SIG-M5 (cell line): ENCODE results near the gene GALNT14.

Experiments
- DNase-seq: peaks from one replicate; lab custom pipeline; 2025; lab: John Stamatoyannopoulos, UW

Gene GALNT14

DNA sequence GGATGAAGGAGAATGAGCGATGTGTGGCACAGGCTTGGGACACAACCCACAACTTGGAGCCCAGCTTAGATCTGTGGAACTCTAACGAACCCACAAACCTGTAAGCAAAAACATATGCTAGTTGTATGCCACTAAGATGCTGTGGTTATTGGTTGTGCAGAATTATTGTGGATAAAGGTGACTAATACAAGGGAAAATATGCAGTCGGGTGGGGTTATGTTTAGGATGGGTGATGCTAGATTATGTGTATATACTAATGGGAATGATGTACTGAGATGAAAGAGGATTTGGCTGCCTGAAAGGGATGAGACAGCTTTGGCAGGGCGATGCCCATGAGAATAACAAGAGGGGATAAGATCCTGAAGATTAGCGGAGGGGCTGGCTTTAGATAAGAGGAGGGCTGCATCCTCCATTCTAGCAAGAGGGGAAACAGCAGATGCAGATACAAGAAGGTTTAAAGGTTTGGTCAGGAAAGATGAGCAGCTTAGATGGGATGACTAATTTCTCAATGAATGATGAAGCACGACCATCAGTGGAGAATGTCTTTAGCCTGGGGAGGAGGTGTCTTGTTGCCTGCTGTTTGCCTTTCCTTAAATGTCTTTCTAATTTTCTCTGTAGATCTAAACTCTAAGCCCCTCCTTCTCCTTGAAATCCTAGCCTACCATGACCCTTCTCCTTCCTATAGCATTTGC lies 49.6 kb downstream of the GALNT14 start:
- DNase-seq = no peak

DNA sequence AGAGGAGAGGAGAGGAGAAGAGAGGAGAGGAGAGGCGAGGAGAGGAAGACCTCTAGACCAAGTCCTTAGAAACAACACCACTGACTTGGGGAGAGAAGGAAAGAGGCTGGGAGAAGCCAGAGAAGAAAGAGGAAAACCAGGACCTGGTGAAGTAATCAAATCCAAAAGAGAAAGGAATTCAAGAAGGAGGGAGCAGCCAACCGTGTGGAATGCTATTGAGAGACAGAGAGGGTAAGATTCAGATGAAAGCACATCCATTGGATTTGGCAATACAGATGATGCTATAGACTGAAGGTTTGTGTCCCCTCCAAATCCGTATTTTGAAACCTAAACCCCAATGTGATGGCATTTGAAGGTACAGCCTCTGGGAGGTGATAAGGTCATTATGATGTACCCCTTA lies 50.7 kb downstream of the GALNT14 start:
- DNase-seq = no peak

DNA sequence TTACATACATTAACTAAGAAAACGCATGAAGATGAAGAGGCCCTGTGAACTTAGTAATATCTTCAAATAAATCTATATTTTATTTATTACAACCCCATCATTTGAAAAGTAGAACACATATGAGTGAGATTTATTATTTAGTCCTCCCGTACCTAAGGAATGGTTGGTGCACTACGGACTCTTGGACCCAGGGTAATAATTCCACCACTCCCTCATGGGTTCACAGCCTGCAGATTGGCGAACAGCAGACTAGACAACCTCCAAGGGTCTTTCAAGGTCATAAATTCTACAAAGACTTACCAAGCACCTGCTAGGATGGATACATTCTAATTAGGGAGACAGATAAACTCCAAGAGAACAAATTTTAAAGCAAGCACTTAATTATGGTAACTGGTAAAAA lies 51.6 kb downstream of the GALNT14 start:
- DNase-seq = no peak

- no peak for DNase-seq
Measured at GRCh38 chr2:31083234-31083993, 54.8 kb downstream of the GALNT14 start.

- no peak for DNase-seq
Measured at GRCh38 chr2:31082002-31082401, 56.2 kb downstream of the GALNT14 start.

GRCh38 chr2:31081492-31081891 lies 56.7 kb downstream of the GALNT14 start:
- DNase-seq = no peak

DNA sequence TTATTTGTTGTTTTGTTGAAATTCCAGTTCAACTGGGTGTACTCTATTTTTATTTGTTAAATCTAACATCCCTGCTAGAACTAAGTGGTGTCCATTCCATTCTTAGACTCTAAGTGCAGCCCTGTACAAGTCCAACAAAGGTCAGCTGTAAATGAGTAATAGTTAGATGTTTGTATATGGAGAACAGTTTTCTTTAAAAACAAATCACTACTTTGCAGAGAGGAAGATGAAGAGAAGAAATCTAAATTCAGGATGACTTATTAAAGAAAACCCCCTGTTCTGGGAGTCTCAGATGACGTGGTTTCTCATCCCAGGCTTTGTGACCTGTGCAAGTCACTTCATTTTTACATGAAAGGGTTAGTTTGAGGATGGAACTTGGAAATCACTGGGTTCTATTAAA lies 57.9 kb downstream of the GALNT14 start:
- DNase-seq = no peak

DNA sequence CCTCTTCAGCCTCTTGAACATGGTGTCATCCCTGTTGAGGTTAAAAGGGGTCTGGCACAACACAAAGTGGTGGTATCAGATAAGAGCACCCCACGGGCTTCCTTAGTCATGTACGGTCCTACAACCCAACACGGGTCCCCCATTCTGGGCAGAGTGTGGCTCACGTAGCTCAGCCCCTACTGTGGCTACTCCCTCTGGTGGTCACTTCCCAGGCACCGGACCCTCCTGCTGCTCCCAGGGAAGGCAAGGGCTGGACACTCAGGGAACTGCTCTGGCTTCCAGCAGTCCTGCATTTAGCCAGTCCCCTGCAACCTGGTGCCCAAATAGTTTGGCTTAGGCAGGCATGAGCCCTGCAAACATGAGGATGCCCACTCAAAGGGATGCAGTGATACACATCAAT lies 58.6 kb downstream of the GALNT14 start:
- no peak for DNase-seq

DNA sequence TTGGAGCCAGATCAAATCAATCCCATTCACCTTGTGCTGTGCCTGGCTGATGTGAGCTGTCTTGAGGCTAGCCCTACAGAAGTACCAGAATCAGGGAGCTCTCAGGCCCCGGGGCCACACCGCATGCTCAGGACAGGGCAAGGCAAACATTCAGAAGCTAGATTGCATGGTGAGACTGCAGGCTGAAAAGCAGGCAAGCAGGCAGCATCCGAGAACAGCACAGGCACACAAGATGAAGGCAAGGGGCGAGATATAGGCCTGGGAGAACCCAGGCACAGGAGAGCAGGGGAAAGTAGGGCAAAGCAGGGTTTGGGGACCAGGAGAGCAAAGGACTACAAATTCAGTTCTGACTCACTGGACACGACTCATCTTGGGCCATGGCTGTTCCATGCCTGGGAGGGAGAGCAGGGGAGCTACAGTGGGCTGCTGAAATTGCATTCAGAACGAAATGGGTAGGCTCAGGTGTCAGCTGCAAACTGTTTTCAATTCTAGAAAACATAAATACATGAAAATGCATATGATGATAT lies 59.6 kb downstream of the GALNT14 start:
- DNase-seq = no peak

GRCh38 chr2:31078011-31078410 lies 60.2 kb downstream of the GALNT14 start:
- no peak for DNase-seq

DNA sequence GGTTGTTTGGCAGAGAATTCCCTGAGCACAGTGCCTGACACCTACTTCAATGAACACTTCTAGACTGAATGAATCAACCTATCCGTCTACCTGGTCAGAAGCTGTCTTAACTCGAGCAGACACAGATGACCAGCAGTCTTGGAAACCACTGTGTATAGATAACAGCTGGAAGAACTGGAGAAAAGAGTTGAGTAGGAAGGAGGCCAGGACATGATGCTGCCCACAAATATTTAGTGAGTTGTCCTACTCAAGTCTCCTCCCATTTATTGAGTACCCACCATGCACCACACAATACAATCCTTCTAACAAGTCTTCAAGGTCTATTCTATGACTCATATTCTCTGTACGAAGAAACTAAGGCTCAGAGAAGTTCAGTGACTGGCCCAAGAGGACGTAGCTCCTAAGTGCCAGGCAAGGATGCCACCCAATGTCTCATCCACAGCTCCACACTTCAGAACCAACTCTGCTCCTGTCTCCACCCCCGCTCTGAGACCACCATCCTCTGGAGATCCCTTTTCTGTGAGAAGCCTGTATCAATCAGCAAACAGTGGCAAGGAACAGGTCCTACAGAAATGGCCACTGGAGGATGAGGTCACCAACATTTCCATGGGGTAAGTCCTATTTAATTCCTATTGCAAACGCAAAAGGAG lies 62.2 kb downstream of the GALNT14 start:
- no peak for DNase-seq

- DNase-seq = no peak
Measured at GRCh38 chr2:31075431-31075830, 62.8 kb downstream of the GALNT14 start.

DNA sequence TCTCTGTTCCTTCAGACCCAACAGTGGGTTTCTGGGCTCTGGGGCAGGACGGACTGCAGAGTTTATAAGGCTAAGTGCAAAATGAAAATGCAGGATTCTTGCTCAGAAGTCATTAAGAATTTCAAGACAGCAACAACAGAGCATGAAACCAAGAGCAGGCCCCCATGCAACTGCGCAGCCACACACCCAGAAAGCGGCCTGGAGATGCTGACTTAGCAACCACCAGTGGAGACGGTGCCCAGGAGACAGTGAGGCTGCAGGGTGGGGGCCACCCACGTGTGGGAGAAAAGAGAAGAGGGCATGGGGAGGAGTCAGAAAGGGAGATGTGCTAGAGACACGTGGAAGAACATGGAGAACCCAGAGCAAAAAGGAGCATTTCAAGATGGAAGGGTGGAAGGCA lies 66.5 kb downstream of the GALNT14 start:
- no peak for DNase-seq

DNA sequence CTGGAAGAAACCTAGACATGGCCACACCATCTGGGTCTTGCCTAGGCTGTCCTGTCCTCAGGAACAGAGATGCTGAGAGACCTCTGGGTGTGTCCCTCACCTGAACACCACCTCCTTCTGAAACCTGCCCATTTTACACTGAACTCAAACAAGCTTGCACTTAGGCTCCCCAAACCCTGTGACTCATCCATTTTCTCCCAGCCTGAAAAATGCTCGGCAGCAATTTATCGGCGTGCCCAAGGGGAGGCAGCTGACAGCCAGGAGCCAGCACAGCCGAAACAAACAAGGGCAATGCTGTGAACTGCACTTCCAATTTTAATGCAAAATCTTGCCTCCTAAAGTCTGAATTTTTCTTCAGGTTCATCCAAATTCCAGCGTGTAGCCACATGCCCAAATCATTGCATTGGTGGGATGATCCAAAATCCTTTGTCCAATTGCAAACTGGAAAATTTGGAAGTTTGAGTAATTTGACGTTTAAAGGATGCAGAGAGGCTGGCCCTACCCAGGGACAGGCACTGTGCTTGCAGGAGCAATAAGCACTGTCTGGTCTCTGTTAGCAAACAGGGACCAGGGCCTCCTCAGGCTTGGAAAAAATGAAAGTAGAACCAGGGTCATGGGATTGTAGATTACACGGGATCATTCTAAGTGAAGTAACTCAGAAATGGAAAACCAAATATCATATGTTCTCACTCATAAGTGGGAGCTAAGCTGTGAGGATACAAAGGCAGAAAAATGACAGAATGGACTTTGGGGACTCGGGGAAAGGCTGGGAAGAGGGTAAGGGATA lies 67.7 kb downstream of the GALNT14 start:
- DNase-seq = no peak

DNA sequence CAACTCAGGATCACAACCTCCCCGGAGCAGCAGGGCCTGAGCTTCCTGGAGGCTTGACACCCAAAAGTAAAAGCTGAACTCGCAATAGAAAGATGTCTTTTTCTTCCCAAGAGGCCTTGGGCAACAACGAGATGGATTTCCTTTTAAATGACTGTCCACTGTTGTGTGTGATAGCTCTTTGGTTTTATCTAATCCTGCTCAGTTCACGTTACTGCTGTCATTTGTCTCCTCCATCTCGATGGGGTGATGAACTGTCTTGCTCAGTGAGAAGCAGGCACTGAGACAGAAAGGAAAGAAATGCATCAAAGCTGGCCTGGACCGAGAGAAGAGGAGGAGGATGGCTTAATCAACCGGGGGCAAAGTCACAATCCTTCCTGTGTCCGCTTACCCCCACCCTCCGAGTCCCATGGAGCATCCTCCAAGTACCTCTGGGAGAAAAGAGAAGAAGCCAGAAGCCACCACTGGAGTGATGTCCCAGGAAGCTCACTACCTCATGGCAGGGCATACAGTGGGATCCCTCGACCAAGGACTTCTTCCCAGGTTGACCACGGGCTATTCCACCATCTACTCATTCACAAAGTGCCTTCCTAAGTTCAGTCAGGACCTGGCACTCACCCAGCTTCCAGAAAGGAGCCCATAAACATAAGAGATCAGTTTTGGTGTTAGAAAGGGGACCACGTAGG lies 68.5 kb downstream of the GALNT14 start:
- DNase-seq = no peak

GRCh38 chr2:31067259-31067658 lies 71.0 kb downstream of the GALNT14 start:
- DNase-seq = no peak

GRCh38 chr2:31066551-31066950 lies 71.7 kb downstream of the GALNT14 start:
- no peak for DNase-seq

- no peak for DNase-seq
Measured at GRCh38 chr2:31066086-31066485, 72.2 kb downstream of the GALNT14 start.

GRCh38 chr2:31065356-31065755 lies 72.9 kb downstream of the GALNT14 start:
- no peak for DNase-seq

- DNase-seq = no peak
Measured at GRCh38 chr2:31060397-31060796, 77.8 kb downstream of the GALNT14 start.
